ENCODE measurements around the gene TMEM273. TPM values are rescaled to one million over a fixed set of nuclear protein-coding genes. Genes with fewer than 3 reads are reported as not detected.

TMEM273 gene
- polyA plus RNA-seq, 1 donor (not counting 4 experiments of a cell fraction or from before 2014, with no cell fraction given): not detected

GRCh38 chr10:49168831-49169500 lies 19.2 kb downstream of the TMEM273 start:
- Histone ChIP-seq H3K9ac (ENCODE audit: control insufficient read depth, extremely low read depth, insufficient read depth, low read length) (no peak overlapping the region), H3K4me2 (ENCODE audit: control insufficient read depth, extremely low read depth, insufficient read depth, low read depth, low read length) (no peak overlapping the region), H3K27ac (ENCODE audit: control insufficient read depth, insufficient read depth, low read length) (no peak overlapping the region), H3K4me1 (ENCODE audit: control insufficient read depth, extremely low read depth, insufficient read depth, low read length) (no peaks in the 10 kb centered on the region), H4K20me1 (ENCODE audit: control insufficient read depth, extremely low read depth, insufficient read depth, low read length) (no peaks in the 10 kb centered on the region), H2AFZ (ENCODE audit: control insufficient read depth, low read length) (no peak overlapping the region), H3K9me3 (ENCODE audit: control insufficient read depth, low read depth, low read length) (no peaks in the 10 kb centered on the region), H3K9me1 (ENCODE audit: control insufficient read depth, extremely low read depth, insufficient read depth, low read length) (no peaks in the 10 kb centered on the region), H3K36me3 (ENCODE audit: control insufficient read depth in 2 of 2, extremely low read depth in 1 of 2, insufficient read depth in 2 of 2, low read length in 2 of 2) (no peaks in the 10 kb centered on the region), H3K4me3 (ENCODE audit: control insufficient read depth in 2 of 3, extremely low read depth in 1 of 3, insufficient read depth in 2 of 3, low read depth in 1 of 3, low read length in 3 of 3) (no peak overlapping the region), H3K79me2 (ENCODE audit: control insufficient read depth, insufficient read depth, low read length) (no peaks in the 10 kb centered on the region), H3K27me3 (ENCODE audit: control insufficient read depth, extremely low read depth, insufficient read depth, low read length) (no peaks in the 10 kb centered on the region)
- FAIRE-seq: no peak
- DNase-seq (ENCODE audit: low read depth, low spot score): no peak
- TF ChIP-seq EZH2 (IDR thresholded peaks at IDR 0.05; ENCODE audit: low read length) (no peak), CTCF (optimal IDR thresholded peaks at IDR 0.05 in 1 of 3, IDR thresholded peaks at IDR 0.05 in 1 of 3, conservative IDR thresholded peaks at IDR 0.05 in 1 of 3; ENCODE audit: extremely low read depth in 1 of 3, insufficient read depth in 2 of 3, low read length in 3 of 3) (no peak)
- dilution Hi-C loops (cut with MboI; ENCODE audit: extremely low pct_ligation_motif_present, low sequenced_read_pairs): no loop called here

DNA sequence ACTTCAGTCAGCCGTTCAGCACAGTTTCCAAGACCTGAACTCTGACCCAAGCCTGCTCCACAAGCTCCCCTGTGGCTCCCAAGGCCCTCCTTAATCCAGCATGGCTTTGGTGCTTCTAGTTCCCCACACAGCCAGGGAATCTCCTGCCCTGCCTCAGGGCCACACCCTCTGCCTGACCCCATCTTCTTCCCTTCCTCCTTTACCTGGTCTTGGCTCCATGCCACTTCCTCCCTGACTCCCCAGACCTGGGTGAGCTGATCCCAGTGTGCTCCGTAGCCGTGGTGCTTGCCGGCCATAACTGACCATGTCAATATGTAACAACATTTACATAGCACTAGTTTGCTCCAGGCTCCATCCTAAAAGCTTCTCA lies 20.0 kb downstream of the TMEM273 start:
- no peak overlapping the region for H3K27ac ChIP-seq (ENCODE audit: control insufficient read depth, insufficient read depth, low read length)
- no peak for TF ChIP-seq CTCF (optimal IDR thresholded peaks at IDR 0.05 in 1 of 3, IDR thresholded peaks at IDR 0.05 in 1 of 3, conservative IDR thresholded peaks at IDR 0.05 in 1 of 3; ENCODE audit: extremely low read depth in 1 of 3, insufficient read depth in 2 of 3, low read length in 3 of 3)
- TF ChIP-seq EZH2 (IDR thresholded peaks at IDR 0.05; ENCODE audit: low read length): no peak
- no peak overlapping the region for H3K4me2 ChIP-seq (ENCODE audit: control insufficient read depth, extremely low read depth, insufficient read depth, low read depth, low read length)
- H3K9me3 ChIP-seq (ENCODE audit: control insufficient read depth, low read depth, low read length): no peaks in the 10 kb centered on the region
- no peaks in the 10 kb centered on the region for H3K36me3 ChIP-seq (ENCODE audit: control insufficient read depth in 2 of 2, extremely low read depth in 1 of 2, insufficient read depth in 2 of 2, low read length in 2 of 2)
- H3K4me3 ChIP-seq (ENCODE audit: control insufficient read depth in 2 of 3, extremely low read depth in 1 of 3, insufficient read depth in 2 of 3, low read depth in 1 of 3, low read length in 3 of 3): no peak overlapping the region
- DNase-seq (ENCODE audit: low read depth, low spot score) (no peak), FAIRE-seq (no peak)
- no peaks in the 10 kb centered on the region for H3K79me2 ChIP-seq (ENCODE audit: control insufficient read depth, insufficient read depth, low read length)
- H3K27me3 ChIP-seq (ENCODE audit: control insufficient read depth, extremely low read depth, insufficient read depth, low read length): no peaks in the 10 kb centered on the region
- H2AFZ ChIP-seq (ENCODE audit: control insufficient read depth, low read length): no peak overlapping the region
- no peaks in the 10 kb centered on the region for H3K9me1 ChIP-seq (ENCODE audit: control insufficient read depth, extremely low read depth, insufficient read depth, low read length)
- no peaks in the 10 kb centered on the region for H3K4me1 ChIP-seq (ENCODE audit: control insufficient read depth, extremely low read depth, insufficient read depth, low read length)
- H3K9ac ChIP-seq (ENCODE audit: control insufficient read depth, extremely low read depth, insufficient read depth, low read length): no peak overlapping the region
- dilution Hi-C loops (cut with MboI; ENCODE audit: extremely low pct_ligation_motif_present, low sequenced_read_pairs): no loop called here
- no peaks in the 10 kb centered on the region for H4K20me1 ChIP-seq (ENCODE audit: control insufficient read depth, extremely low read depth, insufficient read depth, low read length)

All from keratinocyte (primary cell).